Loucy (cell line): ENCODE results near the gene PARP8.

Experiments used
- CTCF ChIP-seq: fragments of 200-600 bp; sonication (generic); conservative IDR thresholded peaks from 2 replicates; pipeline ENCODE4 v1.5.1; 2014; ENCODE audit warnings: mild to moderate bottlenecking, antibody characterized with exemption, low read length
- EZH2phosphoT487 ChIP-seq: fragments of 200-600 bp; IDR thresholded peaks from 2 replicates; pipeline ENCODE4 v1.6.1; 2018; ENCODE audit warnings: antibody characterized with exemption, mild to moderate bottlenecking, moderate library complexity, borderline replicate concordance

- no peak for TF ChIP-seq CTCF
- no peak for TF ChIP-seq EZH2phosphoT487
Observed at GRCh38 chr5:50822761-50823160, 156.3 kb downstream of the PARP8 start.
